GM19467 (cell line): ENCODE data around the gene RASGEF1B.

ENCODE experiments used
- ATAC-seq: cut with Tn5 transposase; IDR thresholded peaks from one replicate; pipeline ENCODE4 v1.9.1; 2021; ENCODE audit warnings: mild to moderate bottlenecking, moderate library complexity; ENCODE audit not compliant: unreplicated experiment

RASGEF1B gene

GRCh38 chr4:81471588-81472280, at the start of gene RASGEF1B:
TSS of gene RASGEF1B (minus strand) at chr4:81471907. CDS start at chr4:81459508, 12,399 bp downstream.
- peak; percentile 92 for ATAC-seq

GRCh38 chr4:81519856-81520255, 48.1 kb upstream of the RASGEF1B start:
- ATAC-seq = no peak

GRCh38 chr4:81519427-81519773, 47.7 kb upstream of the RASGEF1B start:
- no peak for ATAC-seq

GRCh38 chr4:81518762-81519426, 47.2 kb upstream of the RASGEF1B start:
- no peak for ATAC-seq

- no peak for ATAC-seq
Measured at GRCh38 chr4:81516241-81516640, 44.5 kb upstream of the RASGEF1B start.

- ATAC-seq = no peak
Measured at GRCh38 chr4:81512757-81513501, 41.2 kb upstream of the RASGEF1B start.

GRCh38 chr4:81512001-81512756, 40.5 kb upstream of the RASGEF1B start:
- no peak for ATAC-seq

- no peak for ATAC-seq
Measured at GRCh38 chr4:81510643-81511178, 39.0 kb upstream of the RASGEF1B start.

- no peak for ATAC-seq
Measured at GRCh38 chr4:81509822-81510221, 38.1 kb upstream of the RASGEF1B start.

GRCh38 chr4:81509191-81509590, 37.5 kb upstream of the RASGEF1B start:
- no peak for ATAC-seq

- ATAC-seq = no peak
Measured at GRCh38 chr4:81508411-81509185, 36.9 kb upstream of the RASGEF1B start.

GRCh38 chr4:81507530-81507929, 35.8 kb upstream of the RASGEF1B start:
- ATAC-seq = no peak

GRCh38 chr4:81506731-81507130, 35.0 kb upstream of the RASGEF1B start:
- no peak for ATAC-seq

GRCh38 chr4:81505726-81506125, 34.0 kb upstream of the RASGEF1B start:
- no peak for ATAC-seq

GRCh38 chr4:81505004-81505598, 33.4 kb upstream of the RASGEF1B start:
- peak; percentile 47 for ATAC-seq

GRCh38 chr4:81504112-81505003, 32.7 kb upstream of the RASGEF1B start:
- ATAC-seq = peak; percentile 5

- ATAC-seq = no peak
Measured at GRCh38 chr4:81503586-81503985, 31.9 kb upstream of the RASGEF1B start.

GRCh38 chr4:81502564-81502963, 30.9 kb upstream of the RASGEF1B start:
- no peak for ATAC-seq

- no peak for ATAC-seq
Measured at GRCh38 chr4:81499840-81500239, 28.1 kb upstream of the RASGEF1B start.
